HEK293 (cell line): ENCODE measurements around the gene CASZ1.
A peak's percentile ranks its signal among the peaks of the same experiment; 100 is the strongest.

Experiments
- CTCF ChIP-seq: fragments of 450-650 bp; formaldehyde crosslinking; IDR thresholded peaks from 2 replicates; pipeline ENCODE4 v1.5.1; 2016; ENCODE audit warnings: missing biosample characterization, missing genetic modification characterization
- EGR2 ChIP-seq: fragments of 450-650 bp; formaldehyde crosslinking; IDR thresholded peaks from 2 replicates; pipeline ENCODE4 v1.5.1; 2016; ENCODE audit warnings: low read depth, missing biosample characterization, missing genetic modification characterization
- GLI4 ChIP-seq: fragments of 450-650 bp; formaldehyde crosslinking; IDR thresholded peaks from 2 replicates; pipeline ENCODE4 v1.5.1; 2016; ENCODE audit warnings: missing biosample characterization, missing genetic modification characterization
- SETDB1 ChIP-seq: IDR thresholded peaks from one replicate; pipeline ENCODE4 v1.6.1; 2017; ENCODE audit warnings: mild to moderate bottlenecking, low read length, moderate library complexity, mixed read lengths; ENCODE audit not compliant: insufficient read length
- YY1 ChIP-seq: fragments of 450-650 bp; formaldehyde crosslinking; IDR thresholded peaks from 2 replicates; pipeline ENCODE4 v1.5.1; 2018; ENCODE audit warnings: missing biosample characterization, missing genetic modification characterization
- ZNF132 ChIP-seq: fragments of 450-650 bp; formaldehyde crosslinking; IDR thresholded peaks from 2 replicates; pipeline ENCODE4 v1.5.1; 2017; ENCODE audit warnings: missing biosample characterization, missing genetic modification characterization, borderline replicate concordance
- ZNF274 ChIP-seq, 2 experiments: fragments of 200-500 bp in 1 of 2; fragments of 450-650 bp in 1 of 2; sonication (Bioruptor generic) in 1 of 2; formaldehyde crosslinking in 1 of 2; IDR thresholded peaks; 2 replicates each; pipeline versions ENCODE4 v1.5.1 to v1.6.1; 2014 to 2016; ENCODE audit warnings: borderline replicate concordance in 1 of 2, inconsistent platforms in 1 of 2, low read length in 1 of 2, missing biosample characterization in 1 of 2, missing genetic modification characterization in 1 of 2
- ZNF426 ChIP-seq: fragments of 450-650 bp; formaldehyde crosslinking; IDR thresholded peaks from 2 replicates; pipeline ENCODE4 v1.5.1; 2017; ENCODE audit warnings: missing biosample characterization, missing genetic modification characterization, mild to moderate bottlenecking, inconsistent platforms, moderate library complexity
- ZNF501 ChIP-seq: fragments of 450-650 bp; formaldehyde crosslinking; IDR thresholded peaks from 2 replicates; pipeline ENCODE4 v1.5.1; 2016; ENCODE audit warnings: missing biosample characterization, missing genetic modification characterization
- ZNF670 ChIP-seq: fragments of 450-650 bp; formaldehyde crosslinking; IDR thresholded peaks from 2 replicates; pipeline ENCODE4 v1.5.1; 2016; ENCODE audit warnings: missing biosample characterization, missing genetic modification characterization, low read depth
- ZSCAN5A ChIP-seq: fragments of 450-650 bp; formaldehyde crosslinking; IDR thresholded peaks from 2 replicates; pipeline ENCODE4 v1.5.1; 2016; ENCODE audit warnings: missing biosample characterization, missing genetic modification characterization
- TF ChIP-seq, protein P1 (sequence below): fragments of 450-650 bp; formaldehyde crosslinking; IDR thresholded peaks from 2 replicates; pipeline ENCODE4 v1.5.1; 2016; ENCODE audit warnings: missing biosample characterization, missing genetic modification characterization, borderline replicate concordance
- TF ChIP-seq, protein P2 (sequence below): fragments of 450-650 bp; formaldehyde crosslinking; IDR thresholded peaks from 2 replicates; pipeline ENCODE4 v1.5.1; 2016; ENCODE audit warnings: missing biosample characterization, missing genetic modification characterization
- TF ChIP-seq, protein P3 (sequence below): fragments of 450-650 bp; formaldehyde crosslinking; IDR thresholded peaks from 2 replicates; pipeline ENCODE4 v1.5.1; 2016; ENCODE audit warnings: missing biosample characterization, missing genetic modification characterization

- TF ChIP-seq CTCF (tag by site-specific recombination) (no peak), GLI4 (no peak), ZNF274 (IDR thresholded peaks at IDR 0.05; ENCODE audit: low read length) (no peak), ZNF274 (tag by site-specific recombination; IDR thresholded peaks at IDR 0.05; ENCODE audit: borderline replicate concordance) (no peak), YY1 (no peak), ZNF670 (tag by site-specific recombination) (no peak), ZSCAN5A (no peak), ZNF426 (no peak), EGR2 (tag by site-specific recombination) (peak; percentile 84), SETDB1 (no peak), ZNF501 (tag by site-specific recombination) (no peak), ZNF132 (tag by site-specific recombination) (no peak)
- TF ChIP-seq, protein P1, sequence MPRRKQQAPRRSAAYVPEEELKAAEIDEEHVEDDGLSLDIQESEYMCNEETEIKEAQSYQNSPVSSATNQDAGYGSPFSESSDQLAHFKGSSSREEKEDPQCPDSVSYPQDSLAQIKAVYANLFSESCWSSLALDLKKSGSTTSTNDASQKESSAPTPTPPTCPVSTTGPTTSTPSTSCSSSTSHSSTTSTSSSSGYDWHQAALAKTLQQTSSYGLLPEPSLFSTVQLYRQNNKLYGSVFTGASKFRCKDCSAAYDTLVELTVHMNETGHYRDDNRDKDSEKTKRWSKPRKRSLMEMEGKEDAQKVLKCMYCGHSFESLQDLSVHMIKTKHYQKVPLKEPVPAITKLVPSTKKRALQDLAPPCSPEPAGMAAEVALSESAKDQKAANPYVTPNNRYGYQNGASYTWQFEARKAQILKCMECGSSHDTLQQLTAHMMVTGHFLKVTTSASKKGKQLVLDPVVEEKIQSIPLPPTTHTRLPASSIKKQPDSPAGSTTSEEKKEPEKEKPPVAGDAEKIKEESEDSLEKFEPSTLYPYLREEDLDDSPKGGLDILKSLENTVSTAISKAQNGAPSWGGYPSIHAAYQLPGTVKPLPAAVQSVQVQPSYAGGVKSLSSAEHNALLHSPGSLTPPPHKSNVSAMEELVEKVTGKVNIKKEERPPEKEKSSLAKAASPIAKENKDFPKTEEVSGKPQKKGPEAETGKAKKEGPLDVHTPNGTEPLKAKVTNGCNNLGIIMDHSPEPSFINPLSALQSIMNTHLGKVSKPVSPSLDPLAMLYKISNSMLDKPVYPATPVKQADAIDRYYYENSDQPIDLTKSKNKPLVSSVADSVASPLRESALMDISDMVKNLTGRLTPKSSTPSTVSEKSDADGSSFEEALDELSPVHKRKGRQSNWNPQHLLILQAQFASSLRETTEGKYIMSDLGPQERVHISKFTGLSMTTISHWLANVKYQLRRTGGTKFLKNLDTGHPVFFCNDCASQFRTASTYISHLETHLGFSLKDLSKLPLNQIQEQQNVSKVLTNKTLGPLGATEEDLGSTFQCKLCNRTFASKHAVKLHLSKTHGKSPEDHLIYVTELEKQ (tag by site-specific recombination), result no peak
- TF ChIP-seq, protein P2, sequence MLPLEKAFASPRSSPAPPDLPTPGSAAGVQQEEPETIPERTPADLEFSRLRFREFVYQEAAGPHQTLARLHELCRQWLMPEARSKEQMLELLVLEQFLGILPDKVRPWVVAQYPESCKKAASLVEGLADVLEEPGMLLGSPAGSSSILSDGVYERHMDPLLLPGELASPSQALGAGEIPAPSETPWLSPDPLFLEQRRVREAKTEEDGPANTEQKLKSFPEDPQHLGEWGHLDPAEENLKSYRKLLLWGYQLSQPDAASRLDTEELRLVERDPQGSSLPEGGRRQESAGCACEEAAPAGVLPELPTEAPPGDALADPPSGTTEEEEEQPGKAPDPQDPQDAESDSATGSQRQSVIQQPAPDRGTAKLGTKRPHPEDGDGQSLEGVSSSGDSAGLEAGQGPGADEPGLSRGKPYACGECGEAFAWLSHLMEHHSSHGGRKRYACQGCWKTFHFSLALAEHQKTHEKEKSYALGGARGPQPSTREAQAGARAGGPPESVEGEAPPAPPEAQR (tag by site-specific recombination), result no peak
- TF ChIP-seq, protein P3, sequence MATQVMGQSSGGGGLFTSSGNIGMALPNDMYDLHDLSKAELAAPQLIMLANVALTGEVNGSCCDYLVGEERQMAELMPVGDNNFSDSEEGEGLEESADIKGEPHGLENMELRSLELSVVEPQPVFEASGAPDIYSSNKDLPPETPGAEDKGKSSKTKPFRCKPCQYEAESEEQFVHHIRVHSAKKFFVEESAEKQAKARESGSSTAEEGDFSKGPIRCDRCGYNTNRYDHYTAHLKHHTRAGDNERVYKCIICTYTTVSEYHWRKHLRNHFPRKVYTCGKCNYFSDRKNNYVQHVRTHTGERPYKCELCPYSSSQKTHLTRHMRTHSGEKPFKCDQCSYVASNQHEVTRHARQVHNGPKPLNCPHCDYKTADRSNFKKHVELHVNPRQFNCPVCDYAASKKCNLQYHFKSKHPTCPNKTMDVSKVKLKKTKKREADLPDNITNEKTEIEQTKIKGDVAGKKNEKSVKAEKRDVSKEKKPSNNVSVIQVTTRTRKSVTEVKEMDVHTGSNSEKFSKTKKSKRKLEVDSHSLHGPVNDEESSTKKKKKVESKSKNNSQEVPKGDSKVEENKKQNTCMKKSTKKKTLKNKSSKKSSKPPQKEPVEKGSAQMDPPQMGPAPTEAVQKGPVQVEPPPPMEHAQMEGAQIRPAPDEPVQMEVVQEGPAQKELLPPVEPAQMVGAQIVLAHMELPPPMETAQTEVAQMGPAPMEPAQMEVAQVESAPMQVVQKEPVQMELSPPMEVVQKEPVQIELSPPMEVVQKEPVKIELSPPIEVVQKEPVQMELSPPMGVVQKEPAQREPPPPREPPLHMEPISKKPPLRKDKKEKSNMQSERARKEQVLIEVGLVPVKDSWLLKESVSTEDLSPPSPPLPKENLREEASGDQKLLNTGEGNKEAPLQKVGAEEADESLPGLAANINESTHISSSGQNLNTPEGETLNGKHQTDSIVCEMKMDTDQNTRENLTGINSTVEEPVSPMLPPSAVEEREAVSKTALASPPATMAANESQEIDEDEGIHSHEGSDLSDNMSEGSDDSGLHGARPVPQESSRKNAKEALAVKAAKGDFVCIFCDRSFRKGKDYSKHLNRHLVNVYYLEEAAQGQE, result no peak
Observed at GRCh38 chr1:10663678-10664035, 132.8 kb downstream of the CASZ1 start.
